Activated naive CD4-positive, alpha-beta T cell treated with anti-CD3 and anti-CD28 coated beads, Interleukin-2, amount 10 ng/mL, durations not matched to agents 7 days and 5 days (primary cell): ENCODE measurements around the gene SEMG1.

Experiments
- CTCF ChIA-PET: fragments of 350-600 bp; sonication (Branson Sonifier 250); formaldehyde crosslinking; loops from one replicate; lab custom pipeline; 2021; ENCODE audit warnings: antibody characterized with exemption; lab: Charles Lee
- DNase-seq: peaks from one replicate; pipeline ENCODE4 v3.0.0-alpha.2; 2020
- H3K27ac Mint-ChIP-seq: one replicate; pipeline ENCODE4 v1.8.0; 2021; ENCODE audit warnings: mild to moderate bottlenecking, moderate library complexity, mixed read lengths
- H3K27me3 Mint-ChIP-seq: one replicate; pipeline ENCODE4 v1.8.0; 2021; ENCODE audit warnings: mild to moderate bottlenecking, mixed read lengths
- H3K36me3 Mint-ChIP-seq: one replicate; pipeline ENCODE4 v1.8.0; 2021; ENCODE audit warnings: mixed read lengths
- H3K4me1 Mint-ChIP-seq: one replicate; pipeline ENCODE4 v1.8.0; 2021; ENCODE audit warnings: mixed read lengths
- H3K4me3 Mint-ChIP-seq: one replicate; pipeline ENCODE4 v1.8.0; 2021; ENCODE audit warnings: mild to moderate bottlenecking, moderate library complexity, mixed read lengths
- H3K9me3 Mint-ChIP-seq: one replicate; pipeline ENCODE4 v1.8.0; 2021; ENCODE audit warnings: mixed read lengths

The SEMG1 gene

GRCh38 chr20:45206725-45207124 lies at the start of gene SEMG1:
TSS of gene SEMG1 (plus strand) at chr20:45207033. CDS start at chr20:45207054, 21 bp downstream.
- Mint-ChIP-seq H3K9me3 (no peaks in the 10 kb centered on the region), H3K27me3 (peaks cover 16% of the 10 kb centered on the region), H3K36me3 (no peaks in the 10 kb centered on the region), H3K27ac (no peak within 1 kb of the TSS), H3K4me1 (no peaks in the 10 kb centered on the region), H3K4me3 (no peak within 1 kb of the TSS)
- CTCF ChIA-PET, result no interaction called here
- DNase-seq, result no peak

- H3K4me3 Mint-ChIP-seq, result no peak overlapping the region
- H3K27me3 Mint-ChIP-seq, result peaks cover 50% of the 10 kb centered on the region
- no peaks in the 10 kb centered on the region for H3K36me3 Mint-ChIP-seq
- H3K27ac Mint-ChIP-seq, result no peak overlapping the region
- H3K4me1 Mint-ChIP-seq, result no peaks in the 10 kb centered on the region
- no peak for DNase-seq
- peaks cover 7% of the 10 kb centered on the region for H3K9me3 Mint-ChIP-seq
- CTCF ChIA-PET, result interaction anchor here (0.7 kb wide), 1 partner anchor 136 kb away, joined by 4 read pairs; no protein-coding TSS in a partner anchor
Observed at GRCh38 chr20:45157962-45158361, 48.9 kb upstream of the SEMG1 start.

GRCh38 chr20:45163083-45163803 lies 43.6 kb upstream of the SEMG1 start:
- H3K36me3 Mint-ChIP-seq, result no peaks in the 10 kb centered on the region
- no peak for DNase-seq
- peaks cover 7% of the 10 kb centered on the region for H3K9me3 Mint-ChIP-seq
- no peak overlapping the region for H3K27ac Mint-ChIP-seq
- no peaks in the 10 kb centered on the region for H3K4me1 Mint-ChIP-seq
- CTCF ChIA-PET, result no interaction called here
- H3K27me3 Mint-ChIP-seq, result peaks cover 34% of the 10 kb centered on the region
- no peak overlapping the region for H3K4me3 Mint-ChIP-seq

- Mint-ChIP-seq H3K27me3 (peaks cover 27% of the 10 kb centered on the region), H3K36me3 (no peaks in the 10 kb centered on the region), H3K4me3 (no peak overlapping the region), H3K4me1 (no peaks in the 10 kb centered on the region), H3K9me3 (peaks cover 2% of the 10 kb centered on the region), H3K27ac (no peak overlapping the region)
- CTCF ChIA-PET, result no interaction called here
- DNase-seq, result no peak
Observed at GRCh38 chr20:45164906-45165305, 41.9 kb upstream of the SEMG1 start.

- no peak for DNase-seq
- CTCF ChIA-PET, result interaction anchor here (0.8 kb wide), 1 partner anchor 117 kb away, joined by 4 read pairs; no protein-coding TSS in a partner anchor
Observed at GRCh38 chr20:45173522-45173921, 33.3 kb upstream of the SEMG1 start.

GRCh38 chr20:45174434-45175364 lies 32.1 kb upstream of the SEMG1 start, which contains the start of gene PI3:
TSS of gene PI3 (plus strand) at chr20:45174902. CDS start at chr20:45174923, 21 bp downstream.
- CTCF ChIA-PET, result no interaction called here
- DNase-seq, result no peak
- no peak within 1 kb of the TSS for H3K4me3 Mint-ChIP-seq
- peaks cover 3% of the 10 kb centered on the region for H3K4me1 Mint-ChIP-seq
- no peaks in the 10 kb centered on the region for H3K36me3 Mint-ChIP-seq
- H3K27ac Mint-ChIP-seq, result no peak within 1 kb of the TSS
- H3K9me3 Mint-ChIP-seq, result no peaks in the 10 kb centered on the region
- H3K27me3 Mint-ChIP-seq, result peaks cover 30% of the 10 kb centered on the region

More at GRCh38 chr20:45173522-45173921, 33.3 kb upstream of the SEMG1 start:
- Mint-ChIP-seq H3K4me1 (no peaks in the 10 kb centered on the region), H3K27ac (no peak overlapping the region), H3K4me3 (no peak overlapping the region), H3K9me3 (no peaks in the 10 kb centered on the region), H3K36me3 (no peaks in the 10 kb centered on the region), H3K27me3 (peaks cover 20% of the 10 kb centered on the region)

GRCh38 chr20:45176526-45177267 lies 30.1 kb upstream of the SEMG1 start:
- no peaks in the 10 kb centered on the region for H3K36me3 Mint-ChIP-seq
- H3K27me3 Mint-ChIP-seq, result peaks cover 31% of the 10 kb centered on the region
- no peak for DNase-seq
- CTCF ChIA-PET, result no interaction called here
- no peak overlapping the region for H3K27ac Mint-ChIP-seq
- peaks cover 8% of the 10 kb centered on the region for H3K4me1 Mint-ChIP-seq
- no peak overlapping the region for H3K4me3 Mint-ChIP-seq
- no peaks in the 10 kb centered on the region for H3K9me3 Mint-ChIP-seq

GRCh38 chr20:45179166-45179565 lies 27.7 kb upstream of the SEMG1 start:
- H3K27me3 Mint-ChIP-seq, result peaks cover 30% of the 10 kb centered on the region
- CTCF ChIA-PET, result no interaction called here
- H3K9me3 Mint-ChIP-seq, result no peaks in the 10 kb centered on the region
- no peak overlapping the region for H3K4me3 Mint-ChIP-seq
- no peak for DNase-seq
- H3K36me3 Mint-ChIP-seq, result no peaks in the 10 kb centered on the region
- H3K27ac Mint-ChIP-seq, result no peak overlapping the region
- H3K4me1 Mint-ChIP-seq, result peaks cover 8% of the 10 kb centered on the region

GRCh38 chr20:45181639-45182038 lies 25.2 kb upstream of the SEMG1 start:
- CTCF ChIA-PET, result no interaction called here
- Mint-ChIP-seq H3K36me3 (no peaks in the 10 kb centered on the region), H3K27me3 (peaks cover 18% of the 10 kb centered on the region), H3K27ac (no peak overlapping the region), H3K9me3 (no peaks in the 10 kb centered on the region), H3K4me3 (no peak overlapping the region), H3K4me1 (peaks cover 8% of the 10 kb centered on the region)
- DNase-seq, result no peak

GRCh38 chr20:45183084-45183483 lies 23.7 kb upstream of the SEMG1 start:
- Mint-ChIP-seq H3K4me3 (no peak overlapping the region), H3K27me3 (peaks cover 18% of the 10 kb centered on the region), H3K27ac (no peak overlapping the region), H3K36me3 (no peaks in the 10 kb centered on the region), H3K9me3 (no peaks in the 10 kb centered on the region), H3K4me1 (peaks cover 8% of the 10 kb centered on the region)
- DNase-seq, result no peak
- CTCF ChIA-PET, result no interaction called here

- no peak overlapping the region for H3K4me3 Mint-ChIP-seq
- H3K36me3 Mint-ChIP-seq, result no peaks in the 10 kb centered on the region
- H3K27me3 Mint-ChIP-seq, result peaks cover 17% of the 10 kb centered on the region
- CTCF ChIA-PET, result interaction anchor here (1.4 kb wide), 1 partner anchor 48 kb away, joined by 5 read pairs; no protein-coding TSS in a partner anchor
- H3K27ac Mint-ChIP-seq, result no peak overlapping the region
- no peak for DNase-seq
- H3K9me3 Mint-ChIP-seq, result no peaks in the 10 kb centered on the region
- no peaks in the 10 kb centered on the region for H3K4me1 Mint-ChIP-seq
Observed at GRCh38 chr20:45187693-45188092, 19.1 kb upstream of the SEMG1 start.

- no peaks in the 10 kb centered on the region for H3K4me1 Mint-ChIP-seq
- H3K36me3 Mint-ChIP-seq, result no peaks in the 10 kb centered on the region
- no peak for DNase-seq
- H3K4me3 Mint-ChIP-seq, result no peak overlapping the region
- H3K9me3 Mint-ChIP-seq, result no peaks in the 10 kb centered on the region
- peaks cover 17% of the 10 kb centered on the region for H3K27me3 Mint-ChIP-seq
- no peak overlapping the region for H3K27ac Mint-ChIP-seq
- CTCF ChIA-PET, result no interaction called here
Observed at GRCh38 chr20:45189067-45189609, 17.7 kb upstream of the SEMG1 start.

- CTCF ChIA-PET, result no interaction called here
- no peak overlapping the region for H3K27ac Mint-ChIP-seq
- no peaks in the 10 kb centered on the region for H3K4me1 Mint-ChIP-seq
- DNase-seq, result no peak
- no peaks in the 10 kb centered on the region for H3K9me3 Mint-ChIP-seq
- no peaks in the 10 kb centered on the region for H3K36me3 Mint-ChIP-seq
- H3K27me3 Mint-ChIP-seq, result peaks cover 17% of the 10 kb centered on the region
- H3K4me3 Mint-ChIP-seq, result no peak overlapping the region
Observed at GRCh38 chr20:45189861-45190260, 17.0 kb upstream of the SEMG1 start.

- H3K4me1 Mint-ChIP-seq, result no peaks in the 10 kb centered on the region
- no peak for DNase-seq
- H3K27me3 Mint-ChIP-seq, result peaks cover 17% of the 10 kb centered on the region
- H3K27ac Mint-ChIP-seq, result no peak overlapping the region
- CTCF ChIA-PET, result no interaction called here
- no peak overlapping the region for H3K4me3 Mint-ChIP-seq
- no peaks in the 10 kb centered on the region for H3K36me3 Mint-ChIP-seq
- H3K9me3 Mint-ChIP-seq, result no peaks in the 10 kb centered on the region
Observed at GRCh38 chr20:45191926-45192325, 14.9 kb upstream of the SEMG1 start.
